Calu3 (cell line): ENCODE data around the gene C2CD4B. TPM values are rescaled to one million over a fixed set of nuclear protein-coding genes. Genes with fewer than 3 reads are reported as not detected.

ENCODE experiments used
- BruUV-seq: library from RNA; stranded (reverse); fragments of 400-500 nt; replicated peaks from 2 replicates; lab custom pipeline; 2021; lab: Mats Ljungman, UMichigan
- CTCF ChIA-PET: fragments of 300-600 bp; sonication (Branson Sonifier 250); formaldehyde crosslinking; loops from one replicate; lab custom pipeline; 2022; ENCODE audit warnings: antibody characterized with exemption; lab: Charles Lee
- DNase-seq: peaks from one replicate; pipeline ENCODE4 v3.0.0; 2022
- H3K27ac Mint-ChIP-seq: one replicate; pipeline ENCODE4 v1.8.0; 2022; ENCODE audit warnings: mixed read lengths; ENCODE audit not compliant: unreplicated experiment
- H3K27me3 Mint-ChIP-seq: one replicate; pipeline ENCODE4 v1.8.0; 2022; ENCODE audit warnings: mixed read lengths; ENCODE audit not compliant: unreplicated experiment
- H3K36me3 Mint-ChIP-seq: one replicate; pipeline ENCODE4 v1.8.0; 2022; ENCODE audit warnings: mild to moderate bottlenecking, moderate library complexity, mixed read lengths; ENCODE audit not compliant: insufficient read depth, unreplicated experiment
- H3K4me1 Mint-ChIP-seq: one replicate; pipeline ENCODE4 v1.8.0; 2022; ENCODE audit warnings: mild to moderate bottlenecking, low read depth, mixed read lengths; ENCODE audit not compliant: unreplicated experiment
- H3K4me3 Mint-ChIP-seq: one replicate; pipeline ENCODE4 v1.8.0; 2022; ENCODE audit warnings: mild to moderate bottlenecking, low read depth, moderate library complexity, mixed read lengths; ENCODE audit not compliant: unreplicated experiment
- H3K9me3 Mint-ChIP-seq: one replicate; pipeline ENCODE4 v1.8.0; 2022; ENCODE audit warnings: low read depth, mixed read lengths; ENCODE audit not compliant: unreplicated experiment
- intact Hi-C: fragments of 100-400 bp; cut with micrococcal nuclease; formaldehyde crosslinking; loops from one replicate; pipeline ENCODE4 v1.10.0; 2022; ENCODE audit not compliant: unreplicated experiment
- total RNA-seq: library from RNA; stranded (reverse); gene quantifications from 2 replicates; pipeline ENCODE4 v1.2.3, GENCODE V29; 2022
- TF ChIP-seq, protein P1 (sequence below): fragments of 200-600 bp; IDR thresholded peaks from one replicate; pipeline ENCODE4 v1.8.0; 2022; ENCODE audit warnings: antibody characterized with exemption; ENCODE audit not compliant: unreplicated experiment

C2CD4B gene
- total RNA-seq, 1 experiment from 2014 or later: 29.9 TPM

DNA sequence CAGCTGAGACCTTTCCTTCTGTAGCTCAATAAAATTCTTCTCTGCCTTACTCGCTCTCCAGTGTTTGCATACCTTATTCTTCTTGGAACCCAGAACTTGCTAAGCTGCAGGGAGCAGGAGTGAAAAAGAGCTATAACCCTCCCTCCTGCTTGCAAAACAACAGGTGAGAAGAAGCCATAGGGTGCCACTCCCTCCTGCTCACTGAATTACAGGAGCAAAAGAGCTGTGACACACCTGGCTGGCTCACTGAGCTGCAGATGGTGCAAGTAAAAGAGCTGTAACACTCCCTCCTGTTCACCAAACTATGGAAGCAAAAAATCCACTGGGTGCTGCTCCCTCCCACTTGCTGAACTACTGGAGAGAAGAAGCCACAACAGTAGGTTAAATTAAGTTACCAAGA lies 44.2 kb upstream of the C2CD4B start:
- BruUV-seq: no TSS peak
- peak; percentile 61 for DNase-seq
- peak overlapping the region; percentile 65 for H3K4me3 Mint-ChIP-seq
- H3K27me3 Mint-ChIP-seq: no peaks in the 10 kb centered on the region
- peaks cover 31% of the 10 kb centered on the region for H3K4me1 Mint-ChIP-seq
- TF ChIP-seq, protein P1, sequence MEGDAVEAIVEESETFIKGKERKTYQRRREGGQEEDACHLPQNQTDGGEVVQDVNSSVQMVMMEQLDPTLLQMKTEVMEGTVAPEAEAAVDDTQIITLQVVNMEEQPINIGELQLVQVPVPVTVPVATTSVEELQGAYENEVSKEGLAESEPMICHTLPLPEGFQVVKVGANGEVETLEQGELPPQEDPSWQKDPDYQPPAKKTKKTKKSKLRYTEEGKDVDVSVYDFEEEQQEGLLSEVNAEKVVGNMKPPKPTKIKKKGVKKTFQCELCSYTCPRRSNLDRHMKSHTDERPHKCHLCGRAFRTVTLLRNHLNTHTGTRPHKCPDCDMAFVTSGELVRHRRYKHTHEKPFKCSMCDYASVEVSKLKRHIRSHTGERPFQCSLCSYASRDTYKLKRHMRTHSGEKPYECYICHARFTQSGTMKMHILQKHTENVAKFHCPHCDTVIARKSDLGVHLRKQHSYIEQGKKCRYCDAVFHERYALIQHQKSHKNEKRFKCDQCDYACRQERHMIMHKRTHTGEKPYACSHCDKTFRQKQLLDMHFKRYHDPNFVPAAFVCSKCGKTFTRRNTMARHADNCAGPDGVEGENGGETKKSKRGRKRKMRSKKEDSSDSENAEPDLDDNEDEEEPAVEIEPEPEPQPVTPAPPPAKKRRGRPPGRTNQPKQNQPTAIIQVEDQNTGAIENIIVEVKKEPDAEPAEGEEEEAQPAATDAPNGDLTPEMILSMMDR: no peak
- H3K36me3 Mint-ChIP-seq: peaks cover 26% of the 10 kb centered on the region
- CTCF ChIA-PET: interaction anchor here (0.7 to 1.7 kb wide), 7 partner anchors 11 to 133 kb away, joined by 3 to 14 read pairs (median 3); no protein-coding TSS in a partner anchor
- H3K9me3 Mint-ChIP-seq: peaks cover 10% of the 10 kb centered on the region
- intact Hi-C loops: loop anchor here (2.0 to 5.0 kb wide), 2 partner anchors 45 to 87 kb away; no protein-coding TSS in a partner anchor
- peak overlapping the region; percentile 85 for H3K27ac Mint-ChIP-seq

DNA sequence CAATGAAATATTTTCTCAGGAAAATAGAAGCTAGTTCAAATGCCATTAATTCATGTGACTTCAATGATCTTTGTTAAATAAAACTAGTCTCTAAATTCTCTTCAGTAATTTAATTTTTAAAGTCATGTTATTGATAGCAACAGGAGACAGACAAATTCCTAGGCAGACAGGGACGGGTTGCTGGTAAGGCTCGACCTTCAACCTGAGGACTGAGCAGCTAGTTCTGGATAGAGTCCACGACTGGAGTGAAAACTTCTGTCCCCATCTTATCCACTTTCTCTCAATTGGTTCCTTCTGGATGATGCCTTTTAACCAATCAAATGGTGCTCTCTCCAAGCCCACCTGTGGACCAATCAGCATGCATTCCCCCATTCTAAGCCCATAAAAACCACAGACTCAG lies 43.8 kb upstream of the C2CD4B start:
- H3K4me3 Mint-ChIP-seq: peak overlapping the region; percentile 65
- H3K36me3 Mint-ChIP-seq: peaks cover 26% of the 10 kb centered on the region
- CTCF ChIA-PET: interaction anchor here (1.3 to 1.7 kb wide), 5 partner anchors 11 to 133 kb away, joined by 3 to 14 read pairs (median 4); no protein-coding TSS in a partner anchor
- H3K4me1 Mint-ChIP-seq: peaks cover 31% of the 10 kb centered on the region
- H3K27me3 Mint-ChIP-seq: no peaks in the 10 kb centered on the region
- intact Hi-C loops: loop anchor here (2.0 to 5.0 kb wide), 2 partner anchors 46 to 87 kb away; no protein-coding TSS in a partner anchor
- TF ChIP-seq, protein P1: no peak
- BruUV-seq: no TSS peak
- peaks cover 10% of the 10 kb centered on the region for H3K9me3 Mint-ChIP-seq
- no peak for DNase-seq
- H3K27ac Mint-ChIP-seq: peak overlapping the region; percentile 85

DNA sequence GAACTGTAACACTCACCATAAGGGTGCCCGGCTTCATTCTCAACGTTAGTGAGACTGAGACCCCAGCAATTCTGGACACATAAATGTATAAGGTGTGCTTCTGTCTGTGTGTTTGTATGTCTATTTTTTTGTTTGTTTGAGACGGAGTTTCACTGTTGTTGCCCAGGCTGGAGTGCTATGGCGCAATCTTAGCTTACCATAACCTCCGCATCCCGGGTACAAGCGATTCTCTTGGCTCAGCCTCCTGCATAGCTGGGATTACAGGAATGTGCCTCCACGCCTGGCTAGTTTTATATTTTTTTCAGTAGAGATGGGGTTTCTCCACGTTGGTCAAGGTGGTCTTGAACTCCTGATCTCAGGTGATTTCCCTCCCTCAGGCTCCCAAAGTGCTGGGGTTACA lies 43.3 kb upstream of the C2CD4B start:
- no TSS peak for BruUV-seq
- CTCF ChIA-PET: interaction anchor here (1.3 to 1.7 kb wide), 3 partner anchors 10 to 132 kb away, joined by 3 to 14 read pairs (median 3); no protein-coding TSS in a partner anchor
- H3K4me3 Mint-ChIP-seq: no peak overlapping the region

DNA sequence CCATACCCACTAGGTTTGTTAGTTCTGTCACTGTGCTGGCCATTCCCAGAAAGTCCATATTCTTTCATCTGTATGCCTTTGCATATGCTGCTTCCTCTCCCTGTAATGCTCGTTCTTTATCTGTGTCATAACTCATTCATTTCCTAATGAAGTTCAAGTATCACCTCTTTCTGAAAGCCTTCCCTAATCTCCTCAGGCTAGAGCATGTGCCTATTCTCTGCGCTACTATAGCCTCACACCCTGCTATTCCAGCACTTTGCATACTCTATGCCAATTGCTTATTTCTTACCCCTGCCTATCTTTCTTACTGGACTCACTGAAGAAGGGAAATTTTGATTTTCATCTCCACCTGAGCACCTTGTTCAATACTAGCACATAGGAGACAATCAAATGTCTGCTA lies 25.6 kb upstream of the C2CD4B start:
- Mint-ChIP-seq H3K36me3 (no peaks in the 10 kb centered on the region), H3K27me3 (no peaks in the 10 kb centered on the region), H3K4me3 (no peak overlapping the region), H3K9me3 (no peaks in the 10 kb centered on the region), H3K4me1 (peaks cover 9% of the 10 kb centered on the region), H3K27ac (no peak overlapping the region)
- TF ChIP-seq, protein P1: no peak
- CTCF ChIA-PET: no interaction called here
- no peak for DNase-seq
- intact Hi-C loops: no loop called here
- BruUV-seq: no TSS peak

More for the DNA sequence above, 43.3 kb upstream of the C2CD4B start:
- Mint-ChIP-seq H3K9me3 (peaks cover 7% of the 10 kb centered on the region), H3K27ac (peak overlapping the region; percentile 85), H3K4me1 (peaks cover 31% of the 10 kb centered on the region), H3K27me3 (no peaks in the 10 kb centered on the region), H3K36me3 (peaks cover 26% of the 10 kb centered on the region)
- no peak for DNase-seq
- intact Hi-C loops: loop anchor here (2.0 to 5.0 kb wide), 2 partner anchors 46 to 86 kb away; no protein-coding TSS in a partner anchor
- TF ChIP-seq, protein P1: no peak
